MCF 10A (cell line): ENCODE measurements around the gene VSIG8. TPM values are rescaled to one million over a fixed set of nuclear protein-coding genes. Genes with fewer than 3 reads are reported as not detected.

ENCODE experiments used
- BruUV-seq: library from RNA; stranded (reverse); fragments of 400-500 nt; replicated peaks from 2 replicates; lab custom pipeline; 2021; lab: Mats Ljungman, UMichigan
- CTCF ChIA-PET: fragments of 300-600 bp; sonication (Branson Sonifier 250); formaldehyde crosslinking; extraction: SDS; loops from one replicate; lab custom pipeline; 2021; ENCODE audit warnings: antibody characterized with exemption, inconsistent platforms; lab: Yijun Ruan, JAX
- POLR2A ChIA-PET: fragments of 300-600, 350-650 bp; sonication (Branson Sonifier 250); formaldehyde crosslinking; extraction: SDS; loops from one replicate; lab custom pipeline; 2020; ENCODE audit warnings: antibody characterized with exemption, inconsistent platforms; lab: Yijun Ruan, JAX
- DNase-seq: peaks from one replicate; pipeline ENCODE4 v3.0.0-alpha.2; 2018; ENCODE audit not compliant: unreplicated experiment
- H3K27ac Mint-ChIP-seq: one replicate; pipeline ENCODE4 v1.8.0; 2022; ENCODE audit warnings: mild to moderate bottlenecking, low read depth, mixed read lengths; ENCODE audit not compliant: unreplicated experiment
- H3K27me3 Mint-ChIP-seq: one replicate; pipeline ENCODE4 v1.8.0; 2022; ENCODE audit warnings: mixed read lengths; ENCODE audit not compliant: insufficient read depth, unreplicated experiment
- H3K36me3 Mint-ChIP-seq: one replicate; pipeline ENCODE4 v1.8.0; 2022; ENCODE audit warnings: mild to moderate bottlenecking, moderate library complexity, mixed read lengths; ENCODE audit not compliant: insufficient read depth, unreplicated experiment
- H3K4me1 Mint-ChIP-seq: one replicate; pipeline ENCODE4 v1.8.0; 2022; ENCODE audit warnings: mixed read lengths; ENCODE audit not compliant: insufficient read depth, unreplicated experiment
- H3K4me3 Mint-ChIP-seq: one replicate; pipeline ENCODE4 v1.8.0; 2022; ENCODE audit warnings: mild to moderate bottlenecking, moderate library complexity, mixed read lengths; ENCODE audit not compliant: unreplicated experiment
- H3K9me3 Mint-ChIP-seq: one replicate; pipeline ENCODE4 v1.8.0; 2022; ENCODE audit warnings: mixed read lengths; ENCODE audit not compliant: unreplicated experiment
- CTCF ChIP-seq: fragments of 200-600 bp; IDR thresholded peaks from one replicate; pipeline ENCODE4 v1.8.0; 2022; ENCODE audit warnings: antibody characterized with exemption, mild to moderate bottlenecking; ENCODE audit not compliant: unreplicated experiment
- intact Hi-C: fragments of 100-400 bp; cut with micrococcal nuclease; formaldehyde crosslinking; loops from 2 replicates; pipeline ENCODE4 v1.14.1; 2022
- total RNA-seq: library from RNA; stranded (reverse); gene quantifications from 2 replicates; pipeline ENCODE4 v1.2.3, GENCODE V29; 2022

VSIG8 gene
- total RNA-seq, 1 experiment from 2014 or later, result not detected

- no peak for TF ChIP-seq CTCF
- Mint-ChIP-seq H3K9me3 (no peaks in the 10 kb centered on the region), H3K27ac (peak overlapping the region; percentile 44), H3K36me3 (no peaks in the 10 kb centered on the region), H3K4me1 (peaks cover 19% of the 10 kb centered on the region), H3K4me3 (no peak overlapping the region), H3K27me3 (no peaks in the 10 kb centered on the region)
- no TSS peak for BruUV-seq
- intact Hi-C loops, result no loop called here
- POLR2A ChIA-PET, result interaction anchor here (0.8 to 7.0 kb wide), 7 partner anchors 14 to 112 kb away, joined by 3 to 57 read pairs (median 4); partner anchors contain the start of gene DUSP23
- DNase-seq, result no peak
- CTCF ChIA-PET, result interaction anchor here (0.6 to 15.0 kb wide), 27 partner anchors 9 to 756 kb away, joined by 3 to 1396 read pairs (median 49); partner anchors contain the start of genes DUSP23, FCRL6 and SLAMF8
These were observed 26.7 kb upstream of the VSIG8 start for GRCh38 chr1:159889202-159889601.

DNA sequence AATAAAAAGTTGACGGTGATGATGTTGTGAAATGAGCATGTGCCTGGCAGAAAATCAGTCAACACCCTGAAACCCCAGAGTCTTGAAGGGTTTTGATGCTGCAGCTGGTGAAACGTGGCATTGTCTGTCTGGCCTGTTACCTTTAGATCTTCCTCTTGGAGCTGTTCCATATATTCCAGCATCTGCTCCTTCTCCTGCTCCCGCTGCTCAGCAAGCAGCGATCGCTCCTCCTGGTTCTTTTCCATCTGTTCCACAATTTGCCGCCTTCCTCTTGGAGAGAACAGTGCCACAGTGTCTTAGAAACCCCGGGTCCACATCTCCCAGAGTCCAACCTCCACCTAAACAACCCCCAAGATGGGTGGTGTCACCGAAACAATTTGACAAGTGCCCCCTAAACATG, 21.8 kb upstream of the VSIG8 start:
- ChIA-PET POLR2A (no interaction called here), CTCF (interaction anchor here (0.7 to 15.0 kb wide), 7 partner anchors 9 to 1774 kb away, joined by 3 to 1396 read pairs (median 4); partner anchors contain the start of genes DUSP23 and FCRL6)
- peaks cover 3% of the 10 kb centered on the region for H3K4me1 Mint-ChIP-seq
- no peaks in the 10 kb centered on the region for H3K9me3 Mint-ChIP-seq
- H3K4me3 Mint-ChIP-seq, result no peak overlapping the region
- no peak for TF ChIP-seq CTCF
- no peak for DNase-seq
- H3K27me3 Mint-ChIP-seq, result no peaks in the 10 kb centered on the region
- BruUV-seq, result no TSS peak
- H3K36me3 Mint-ChIP-seq, result no peaks in the 10 kb centered on the region
- H3K27ac Mint-ChIP-seq, result no peak overlapping the region
- intact Hi-C loops, result no loop called here

DNA sequence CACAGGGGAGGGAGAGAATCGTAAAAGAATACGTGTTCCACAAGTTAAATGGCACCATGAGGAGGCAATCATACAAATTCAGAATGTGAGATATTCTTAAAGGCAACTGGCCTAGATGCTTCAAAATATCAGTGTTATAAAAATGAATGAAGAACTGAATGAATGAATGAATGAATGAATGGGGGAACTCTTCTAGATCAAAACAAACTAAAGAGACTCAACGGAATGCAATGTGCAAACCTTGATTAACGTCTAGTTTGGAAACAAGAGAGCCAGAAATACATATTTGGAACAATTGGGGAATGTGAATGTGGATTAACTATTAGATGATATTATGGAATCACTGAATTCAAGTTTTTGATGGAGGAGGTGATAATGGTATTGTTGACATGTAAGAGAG, 20.7 kb upstream of the VSIG8 start:
- CTCF ChIA-PET, result interaction anchor here (0.6 to 9.4 kb wide), 5 partner anchors 8 to 685 kb away, joined by 3 to 164 read pairs (median 6); partner anchors contain the start of gene FCRL6
- Mint-ChIP-seq H3K27ac (no peak overlapping the region), H3K9me3 (no peaks in the 10 kb centered on the region), H3K27me3 (no peaks in the 10 kb centered on the region), H3K4me1 (peaks cover 12% of the 10 kb centered on the region), H3K36me3 (no peaks in the 10 kb centered on the region), H3K4me3 (no peak overlapping the region)
- TF ChIP-seq CTCF, result no peak
- intact Hi-C loops, result loop anchor here (2.0 kb wide), 1 partner anchor 102 kb away; the partner anchor contains the start of gene DUSP23
- BruUV-seq, result no TSS peak
- POLR2A ChIA-PET, result interaction anchor here (0.6 to 6.1 kb wide), 2 partner anchors 14 to 51 kb away, joined by 4 to 82 read pairs; no protein-coding TSS in a partner anchor
- DNase-seq, result no peak

GRCh38 chr1:159882527-159882862, 20.0 kb upstream of the VSIG8 start:
- DNase-seq, result peak; percentile 88
- no TSS peak for BruUV-seq

More at GRCh38 chr1:159882527-159882862, 20.0 kb upstream of the VSIG8 start:
- TF ChIP-seq CTCF, result no peak
- no peak overlapping the region for H3K27ac Mint-ChIP-seq
- peaks cover 14% of the 10 kb centered on the region for H3K4me1 Mint-ChIP-seq
- POLR2A ChIA-PET, result interaction anchor here (0.7 to 6.1 kb wide), 12 partner anchors 9 to 634 kb away, joined by 3 to 82 read pairs (median 8); partner anchors contain the start of genes DUSP23 and PIGM
- H3K9me3 Mint-ChIP-seq, result no peaks in the 10 kb centered on the region
- H3K36me3 Mint-ChIP-seq, result no peaks in the 10 kb centered on the region
- intact Hi-C loops, result loop anchor here (1.0 to 2.0 kb wide), 3 partner anchors 28 to 102 kb away; partner anchors contain the start of gene DUSP23
- H3K27me3 Mint-ChIP-seq, result no peaks in the 10 kb centered on the region
- H3K4me3 Mint-ChIP-seq, result no peak overlapping the region
- CTCF ChIA-PET, result interaction anchor here (0.6 to 9.4 kb wide), 9 partner anchors 9 to 169 kb away, joined by 3 to 164 read pairs (median 3); partner anchors contain the start of gene FCRL6
